Measurements from ENCODE around the gene PPP1R9B.

Gene PPP1R9B

GRCh38 chr17:50194934-50195865 lies 44.7 kb upstream of the PPP1R9B start:
- H3K4me3 ChIP-seq (ENCODE audit: low read length), result no peak overlapping the region
- peak; percentile 10 for TF ChIP-seq CTCF (conservative IDR thresholded peaks at IDR 0.05; ENCODE audit: low read depth, low read length)
- DNase-seq (ENCODE audit: low read depth), result no peak

- no peak overlapping the region for H3K4me3 ChIP-seq (ENCODE audit: low read length)
- TF ChIP-seq CTCF (conservative IDR thresholded peaks at IDR 0.05; ENCODE audit: low read depth, low read length), result no peak
- DNase-seq (ENCODE audit: low read depth), result no peak
These were observed 43.9 kb upstream of the PPP1R9B start for GRCh38 chr17:50194140-50194933.

- DNase-seq (ENCODE audit: low read depth), result no peak
- TF ChIP-seq CTCF (conservative IDR thresholded peaks at IDR 0.05; ENCODE audit: low read depth, low read length), result no peak
- H3K4me3 ChIP-seq (ENCODE audit: low read length), result no peak overlapping the region
These were observed 42.3 kb upstream of the PPP1R9B start for GRCh38 chr17:50192618-50193291.

- no peak for DNase-seq (ENCODE audit: low read depth)
- no peak overlapping the region for H3K4me3 ChIP-seq (ENCODE audit: low read length)
- no peak for TF ChIP-seq CTCF (conservative IDR thresholded peaks at IDR 0.05; ENCODE audit: low read depth, low read length)
These were observed 41.7 kb upstream of the PPP1R9B start for GRCh38 chr17:50192144-50192617.

- no peak for TF ChIP-seq CTCF (conservative IDR thresholded peaks at IDR 0.05; ENCODE audit: low read depth, low read length)
- DNase-seq (ENCODE audit: low read depth), result no peak
- no peak overlapping the region for H3K4me3 ChIP-seq (ENCODE audit: low read length)
These were observed 41.1 kb upstream of the PPP1R9B start for GRCh38 chr17:50191359-50192143.

GRCh38 chr17:50190603-50191358 lies 40.3 kb upstream of the PPP1R9B start:
- no peak for DNase-seq (ENCODE audit: low read depth)
- H3K4me3 ChIP-seq (ENCODE audit: low read length), result no peak overlapping the region
- no peak for TF ChIP-seq CTCF (conservative IDR thresholded peaks at IDR 0.05; ENCODE audit: low read depth, low read length)

Measured in retinal pigment epithelial cell (primary cell).